Measurements from ENCODE around the gene PRLH.

- no peak for TF ChIP-seq CBX2 (IDR thresholded peaks at IDR 0.05; ENCODE audit: borderline replicate concordance, low read depth)
- TF ChIP-seq CTCF (IDR thresholded peaks at IDR 0.05) = no peak
These were observed 5.2 kb downstream of the PRLH start for GRCh38 chr2:237571551-237571950.

Data from A549 (cell line).